CD4-positive, alpha-beta T cell treated with Interferon gamma for 1 hour (primary cell): ENCODE results near the gene PDE2A.

Source experiments
- DNase-seq: peaks from one replicate; pipeline ENCODE4 v3.0.0-alpha.2; 2020

Gene PDE2A

GRCh38 chr11:72673943-72674828, at the start of gene PDE2A:
Gene PDE2A, minus strand, starts transcription at chr11:72674422. Its CDS starts 215 bp downstream, at chr11:72674207.
- no peak for DNase-seq

- no peak for DNase-seq
Measured at GRCh38 chr11:72723508-72723907, 49.3 kb upstream of the PDE2A start.

- DNase-seq = peak; percentile 88
Measured at GRCh38 chr11:72722050-72722748, 48.0 kb upstream of the PDE2A start.

- DNase-seq = peak; percentile 50
Measured at GRCh38 chr11:72721689-72722049, 47.4 kb upstream of the PDE2A start.

DNA sequence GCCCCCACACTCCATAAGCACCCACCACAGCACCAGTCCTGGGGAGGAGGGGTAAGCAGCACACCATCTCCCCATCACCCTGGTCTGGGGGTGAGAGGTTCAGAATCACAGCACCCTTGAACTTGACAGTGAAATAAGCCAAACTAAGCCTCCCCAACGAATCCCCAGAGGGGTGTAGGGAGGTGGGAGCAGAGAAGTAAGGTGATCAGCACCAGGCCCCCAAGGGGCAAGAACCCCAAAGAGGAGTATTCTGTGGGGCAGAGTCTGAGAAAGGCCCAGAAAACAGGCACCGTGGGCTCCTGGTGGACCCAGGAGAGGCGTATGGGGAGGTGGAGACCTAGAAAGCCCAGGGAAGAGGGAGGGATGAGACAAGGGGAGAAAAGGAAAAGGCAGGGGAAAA, 47.1 kb upstream of the PDE2A start:
- no peak for DNase-seq

- DNase-seq = no peak
Measured at GRCh38 chr11:72720784-72721183, 46.6 kb upstream of the PDE2A start.

DNA sequence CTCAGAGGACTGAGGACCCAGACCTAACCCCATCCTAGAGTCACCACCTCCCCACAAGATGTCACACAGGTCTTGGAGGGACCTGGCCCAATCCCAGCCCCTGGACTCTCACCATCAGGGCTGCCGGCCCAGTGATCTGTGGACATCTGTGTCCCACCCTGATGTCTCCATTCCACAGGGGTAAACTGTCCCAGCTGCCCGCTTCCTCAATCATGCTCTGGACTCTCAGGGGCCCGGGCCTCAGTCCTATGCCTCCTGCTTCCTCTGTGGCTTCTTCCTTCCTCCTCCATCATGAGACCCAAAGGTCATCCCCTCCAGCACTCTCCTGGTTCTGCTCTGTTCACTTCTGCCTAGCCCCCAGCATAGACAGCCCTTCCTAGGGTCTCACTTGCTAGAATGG, 45.8 kb upstream of the PDE2A start:
- DNase-seq = no peak

GRCh38 chr11:72719551-72719950, 45.3 kb upstream of the PDE2A start:
- DNase-seq = no peak

DNA sequence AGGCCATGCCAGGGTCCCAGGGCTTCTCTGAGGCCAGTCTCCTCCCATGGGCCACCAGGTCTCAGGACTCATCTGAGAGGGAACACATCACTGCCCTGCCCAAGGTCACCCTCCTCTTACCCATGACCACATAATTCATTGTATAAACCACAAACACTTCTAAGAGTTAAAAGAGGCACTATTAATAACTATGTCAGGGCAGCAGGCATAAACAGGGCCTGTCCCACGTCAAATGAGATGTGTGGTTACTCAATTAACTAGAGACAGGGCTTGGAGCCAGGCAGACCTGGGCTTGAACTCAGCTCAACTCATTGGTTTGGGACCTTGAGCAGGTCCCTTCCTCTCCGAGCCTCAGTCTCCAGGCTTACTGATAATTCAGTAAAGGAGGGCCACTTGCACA, 44.9 kb upstream of the PDE2A start:
- no peak for DNase-seq

DNA sequence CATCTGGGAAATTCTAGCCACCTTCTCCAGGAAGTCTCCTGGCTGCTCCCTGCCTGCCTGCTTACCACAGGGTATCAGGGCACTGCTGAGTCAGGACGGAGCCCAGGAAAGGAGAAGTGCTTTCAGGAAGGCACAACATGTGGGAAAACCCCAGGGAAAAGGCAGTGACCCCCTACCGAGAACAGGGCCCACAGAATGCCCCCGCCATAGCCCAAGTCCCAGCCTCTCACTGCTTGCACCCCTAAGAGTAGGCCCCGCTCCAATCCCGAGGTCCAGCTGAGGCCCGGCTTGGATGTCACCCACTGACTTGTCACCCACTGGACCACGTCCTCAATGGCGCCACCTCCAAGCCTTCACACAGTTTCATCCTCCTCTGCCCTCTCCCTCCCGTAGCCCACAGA, 43.9 kb upstream of the PDE2A start:
- DNase-seq = no peak

GRCh38 chr11:72716788-72717435, 42.7 kb upstream of the PDE2A start:
- no peak for DNase-seq

GRCh38 chr11:72716290-72716689, 42.1 kb upstream of the PDE2A start:
- no peak for DNase-seq

DNA sequence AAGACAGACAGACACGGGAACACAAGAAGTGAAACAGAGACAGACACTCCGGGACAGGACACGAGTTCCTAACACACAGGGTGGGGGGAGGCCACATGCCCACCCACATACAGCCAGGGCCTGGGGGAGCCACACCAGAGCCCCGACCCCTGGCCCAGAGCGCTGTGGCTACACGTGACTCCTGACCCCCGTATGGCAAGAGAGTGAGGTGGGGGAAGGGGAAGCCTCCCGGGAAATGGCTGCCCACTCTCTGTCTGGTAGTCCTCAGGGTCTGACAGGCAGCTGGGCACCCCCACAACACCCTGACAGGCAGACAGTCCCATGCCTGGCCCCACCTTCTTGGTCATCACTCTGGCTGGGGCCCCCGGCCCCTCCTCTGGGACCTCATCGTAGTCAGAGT, 38.6 kb upstream of the PDE2A start:
- DNase-seq = no peak

- DNase-seq = peak; percentile 23
Measured at GRCh38 chr11:72712168-72712751, 38.0 kb upstream of the PDE2A start.

GRCh38 chr11:72711141-72711540, 36.9 kb upstream of the PDE2A start:
- no peak for DNase-seq

DNA sequence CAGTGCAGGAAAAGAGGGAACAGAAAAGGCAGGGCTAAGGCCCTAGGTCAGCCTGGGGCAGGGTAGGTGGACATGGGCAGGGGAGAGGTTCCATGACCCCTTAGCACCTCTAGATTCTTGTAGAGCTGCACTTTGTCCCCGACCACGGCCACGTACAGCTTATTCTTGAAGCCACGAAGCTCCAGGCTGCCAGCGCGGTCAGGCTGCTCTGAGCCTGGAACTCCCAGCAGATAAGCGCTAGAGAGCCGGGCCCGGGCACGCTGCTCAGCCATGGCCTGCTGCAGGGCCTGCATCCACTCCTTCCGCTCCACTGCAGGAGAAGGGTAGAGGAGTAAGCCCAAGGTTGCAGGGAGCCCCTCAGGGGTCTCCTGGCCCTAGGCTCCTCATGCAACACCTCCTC, 36.1 kb upstream of the PDE2A start:
- DNase-seq = no peak

DNA sequence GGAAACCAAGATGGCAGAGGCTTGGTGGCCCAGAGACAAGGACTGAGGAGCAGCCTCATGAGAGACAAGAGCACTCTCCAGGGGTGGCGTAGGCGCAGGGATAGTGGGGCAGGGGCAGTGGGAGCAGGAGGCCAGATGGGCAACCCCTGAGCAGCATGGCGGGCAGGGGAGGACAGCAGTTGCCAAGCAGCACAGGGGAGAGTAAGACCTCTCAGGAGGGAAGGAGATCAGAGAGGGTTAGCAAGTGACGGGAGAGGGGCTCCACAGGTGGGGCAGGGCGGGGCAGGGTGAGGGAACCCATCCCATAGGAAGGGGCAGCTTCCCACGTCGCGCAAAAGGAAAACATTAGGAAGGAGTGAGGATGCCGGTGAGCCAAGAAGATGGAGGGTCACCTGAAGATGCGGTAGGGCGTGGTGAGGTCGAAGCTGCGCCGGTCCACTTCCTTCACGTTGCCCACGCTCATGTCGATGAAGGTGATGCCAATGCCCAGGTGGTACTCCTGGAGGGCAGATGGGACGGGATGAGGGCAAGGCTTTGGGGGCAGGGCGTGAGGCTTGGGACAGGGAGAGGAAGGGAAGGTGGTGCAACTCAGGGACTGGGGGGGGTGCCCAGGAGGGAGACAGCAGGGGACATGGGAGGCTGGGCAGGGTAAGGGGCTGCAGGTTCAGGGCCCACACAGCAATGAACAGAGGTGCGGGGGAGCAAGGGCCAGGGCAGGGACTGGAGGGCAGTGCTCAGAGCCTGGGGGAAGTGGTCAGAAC, 35.4 kb upstream of the PDE2A start:
- no peak for DNase-seq

DNA sequence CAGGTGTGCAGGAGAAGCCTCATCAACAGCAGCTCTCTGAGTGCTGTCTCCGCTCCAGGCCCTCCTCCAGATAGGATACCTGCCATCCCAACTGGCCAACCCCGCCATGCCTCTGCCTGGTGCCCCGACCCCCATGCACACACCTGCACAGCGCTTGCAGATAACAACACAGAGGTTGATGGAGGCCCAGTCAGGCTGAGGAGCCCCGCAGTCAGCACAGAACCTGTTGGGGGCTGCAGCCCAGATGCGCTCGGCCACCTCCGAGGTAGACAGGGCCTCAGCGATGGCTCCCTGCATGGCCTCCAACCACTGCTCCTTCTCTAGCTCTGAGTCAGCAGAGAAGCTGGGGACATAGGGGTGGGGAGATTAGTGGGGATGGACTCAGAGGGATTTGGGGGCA, 32.8 kb upstream of the PDE2A start:
- no peak for DNase-seq

GRCh38 chr11:72706579-72706978, 32.4 kb upstream of the PDE2A start:
- DNase-seq = no peak

DNA sequence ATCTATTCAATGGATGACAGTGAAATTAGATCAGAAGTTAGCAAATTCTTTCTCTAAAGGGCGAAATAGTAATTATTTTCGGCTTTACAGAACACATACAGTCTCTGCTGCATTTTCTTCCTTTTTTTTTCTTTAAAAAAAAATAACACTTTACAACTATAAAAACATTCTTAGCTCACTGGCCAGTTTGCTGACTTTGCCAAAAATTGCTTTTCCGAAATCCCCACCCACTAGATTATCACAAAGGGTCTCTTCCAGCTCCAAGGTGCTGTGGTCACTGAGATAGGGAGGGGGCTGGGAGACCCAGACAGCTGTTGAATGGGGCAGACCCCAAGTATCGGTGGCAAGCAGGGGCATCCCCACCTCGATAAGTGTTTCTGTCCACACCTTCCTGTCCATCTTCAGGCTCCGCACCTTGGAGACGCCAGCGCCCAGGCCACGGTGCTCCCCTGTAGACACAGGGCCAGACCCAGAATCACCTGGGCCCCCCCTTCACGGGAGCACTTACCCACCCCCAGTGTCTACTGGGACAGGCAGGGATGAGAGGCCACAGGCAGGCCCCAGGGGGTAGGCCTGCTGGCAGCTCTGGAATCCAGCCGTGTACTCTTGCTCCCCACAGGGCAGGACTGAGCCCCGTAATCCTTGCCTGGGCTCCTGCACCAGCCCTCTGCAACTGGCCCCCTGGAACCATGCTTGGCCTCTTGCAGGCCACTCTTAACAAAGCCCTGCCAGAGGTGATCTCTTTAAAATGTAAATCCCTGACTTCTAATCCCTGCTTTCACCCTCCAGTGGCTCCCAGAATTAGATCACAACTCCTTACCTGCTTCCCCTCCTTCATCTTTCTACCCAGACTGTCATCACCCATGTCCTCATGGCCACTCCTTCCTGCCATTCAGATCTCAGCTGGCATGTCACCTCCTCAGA, 31.5 kb upstream of the PDE2A start:
- no peak for DNase-seq

GRCh38 chr11:72704783-72705265, 30.6 kb upstream of the PDE2A start:
- no peak for DNase-seq
